ENCODE measurements around the gene SERPIND1.

SERPIND1 gene

DNA sequence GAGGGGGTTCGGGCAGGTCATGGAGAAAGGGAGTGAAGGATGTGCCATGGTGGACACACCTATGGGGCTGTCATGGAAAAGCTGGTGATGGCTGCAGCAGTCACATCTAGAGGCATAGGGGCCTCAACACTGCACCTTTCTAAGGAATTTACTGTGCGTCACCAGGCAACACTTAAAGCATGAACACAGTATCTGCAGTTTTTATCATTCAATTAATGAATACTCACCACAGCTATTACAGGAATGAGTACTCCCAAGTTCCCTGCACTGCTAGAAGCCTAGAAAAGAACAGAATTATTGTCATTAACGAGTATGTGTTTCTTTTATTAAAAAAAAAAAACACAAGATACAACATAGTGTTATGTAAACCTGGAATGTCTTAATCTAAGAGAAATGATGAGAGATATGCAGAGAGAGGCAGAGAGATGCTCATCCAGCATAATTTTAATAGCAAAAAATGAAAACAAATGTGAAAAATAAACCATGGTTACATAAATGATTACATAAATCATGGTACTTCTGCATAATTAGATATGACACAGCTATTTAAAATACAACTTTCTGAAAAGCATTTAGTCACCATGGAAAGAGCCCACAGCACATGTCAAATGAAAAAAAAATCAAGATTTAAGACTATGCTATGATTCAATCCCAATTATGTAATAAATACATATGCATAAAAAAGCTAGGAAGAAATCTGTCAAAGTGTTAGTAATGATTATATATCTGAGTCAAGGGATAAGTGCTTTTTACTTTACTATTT is 19.2 kb downstream of the SERPIND1 start:
- no peak overlapping the region for H3K4me3 ChIP-seq (ENCODE audit: control insufficient read depth, low read depth, low read length)
- TF ChIP-seq, protein P1, sequence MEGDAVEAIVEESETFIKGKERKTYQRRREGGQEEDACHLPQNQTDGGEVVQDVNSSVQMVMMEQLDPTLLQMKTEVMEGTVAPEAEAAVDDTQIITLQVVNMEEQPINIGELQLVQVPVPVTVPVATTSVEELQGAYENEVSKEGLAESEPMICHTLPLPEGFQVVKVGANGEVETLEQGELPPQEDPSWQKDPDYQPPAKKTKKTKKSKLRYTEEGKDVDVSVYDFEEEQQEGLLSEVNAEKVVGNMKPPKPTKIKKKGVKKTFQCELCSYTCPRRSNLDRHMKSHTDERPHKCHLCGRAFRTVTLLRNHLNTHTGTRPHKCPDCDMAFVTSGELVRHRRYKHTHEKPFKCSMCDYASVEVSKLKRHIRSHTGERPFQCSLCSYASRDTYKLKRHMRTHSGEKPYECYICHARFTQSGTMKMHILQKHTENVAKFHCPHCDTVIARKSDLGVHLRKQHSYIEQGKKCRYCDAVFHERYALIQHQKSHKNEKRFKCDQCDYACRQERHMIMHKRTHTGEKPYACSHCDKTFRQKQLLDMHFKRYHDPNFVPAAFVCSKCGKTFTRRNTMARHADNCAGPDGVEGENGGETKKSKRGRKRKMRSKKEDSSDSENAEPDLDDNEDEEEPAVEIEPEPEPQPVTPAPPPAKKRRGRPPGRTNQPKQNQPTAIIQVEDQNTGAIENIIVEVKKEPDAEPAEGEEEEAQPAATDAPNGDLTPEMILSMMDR (conservative IDR thresholded peaks at IDR 0.05; ENCODE audit: control insufficient read depth, insufficient read depth, low read depth, low read length), result no peak
- DNase-seq (ENCODE audit: low read depth), result no peak

DNA sequence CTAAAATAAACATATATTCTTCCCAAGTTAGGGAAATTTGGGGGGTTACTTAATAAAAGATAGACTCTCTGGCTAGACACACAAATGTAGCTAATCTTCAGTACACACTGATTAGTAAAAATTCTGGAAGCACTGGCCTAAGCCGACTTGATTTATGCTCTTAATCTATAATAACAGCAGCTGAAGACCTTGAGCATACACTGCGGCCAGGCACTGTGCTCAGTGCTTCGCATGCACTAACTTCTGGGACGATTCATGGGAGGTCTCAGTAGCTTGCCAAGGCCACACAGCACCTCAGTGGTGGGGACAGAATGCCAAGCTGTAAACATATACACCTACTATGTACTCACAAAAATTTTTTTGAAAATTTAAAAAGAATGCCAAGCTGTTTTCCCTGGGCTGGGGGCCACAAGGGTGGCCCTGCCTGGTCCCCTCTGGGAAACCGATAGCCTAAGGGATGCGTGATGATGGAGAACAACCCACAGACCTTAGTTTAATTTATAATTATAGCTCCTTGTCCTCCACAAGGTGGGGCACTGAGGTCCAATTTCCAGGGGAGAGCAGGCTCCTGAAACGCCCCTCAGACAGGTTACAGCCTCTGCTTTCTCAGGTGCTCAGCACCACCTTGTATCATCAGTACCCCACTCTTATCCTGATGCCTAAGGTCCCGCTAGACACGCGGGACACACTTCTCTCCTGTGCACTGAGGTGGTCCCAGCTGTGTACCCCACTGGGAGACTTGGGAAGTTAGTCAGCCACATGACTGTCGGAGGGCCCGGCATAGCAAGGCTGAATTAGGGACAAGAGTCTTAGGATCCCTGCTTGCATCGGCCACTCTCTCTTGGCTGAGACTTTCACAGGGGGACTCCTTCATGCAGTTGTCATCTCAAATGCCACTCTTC is 20.1 kb downstream of the SERPIND1 start:
- H3K4me3 ChIP-seq (ENCODE audit: control insufficient read depth, low read depth, low read length), result no peak overlapping the region
- TF ChIP-seq, protein P1 (conservative IDR thresholded peaks at IDR 0.05; ENCODE audit: control insufficient read depth, insufficient read depth, low read depth, low read length), result no peak
- DNase-seq (ENCODE audit: low read depth), result no peak

DNA sequence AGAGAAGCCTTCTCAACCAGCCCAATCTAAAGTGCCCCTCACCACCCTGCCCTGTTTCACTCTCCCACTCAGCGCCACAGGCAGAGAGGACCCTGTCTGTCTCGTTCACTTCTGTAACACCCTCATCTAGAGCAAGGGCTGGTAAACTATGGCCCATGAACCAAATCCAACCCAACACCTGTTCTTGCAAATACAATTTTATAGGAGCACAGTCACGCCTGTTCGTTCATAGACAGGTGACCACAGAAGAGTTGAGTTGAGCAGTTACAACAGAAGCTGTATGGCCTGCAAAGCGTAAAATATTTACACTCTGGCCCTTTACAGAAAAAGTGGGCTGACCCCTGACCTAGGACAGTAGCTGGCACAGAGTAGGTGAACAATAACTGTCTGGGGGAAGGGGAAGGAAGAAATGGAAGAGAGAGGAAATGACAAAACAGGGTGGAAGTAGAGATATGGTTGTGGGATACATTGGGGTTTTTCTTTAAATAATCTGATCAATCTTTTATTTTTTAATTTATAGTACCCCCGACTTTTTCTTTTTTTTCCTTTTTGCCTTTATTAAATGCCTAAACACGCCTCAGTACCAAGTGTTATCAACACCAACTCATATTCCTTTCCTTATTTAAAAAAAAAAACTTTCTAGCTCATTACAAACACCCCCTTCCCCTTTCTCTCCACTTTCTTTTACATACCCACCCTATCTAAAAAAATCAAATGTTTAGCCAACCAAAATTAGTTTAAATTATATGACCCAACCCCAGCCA is 20.9 kb downstream of the SERPIND1 start:
- DNase-seq (ENCODE audit: low read depth), result no peak
- H3K4me3 ChIP-seq (ENCODE audit: control insufficient read depth, low read depth, low read length), result no peak overlapping the region
- TF ChIP-seq, protein P1 (conservative IDR thresholded peaks at IDR 0.05; ENCODE audit: control insufficient read depth, insufficient read depth, low read depth, low read length), result no peak

DNA sequence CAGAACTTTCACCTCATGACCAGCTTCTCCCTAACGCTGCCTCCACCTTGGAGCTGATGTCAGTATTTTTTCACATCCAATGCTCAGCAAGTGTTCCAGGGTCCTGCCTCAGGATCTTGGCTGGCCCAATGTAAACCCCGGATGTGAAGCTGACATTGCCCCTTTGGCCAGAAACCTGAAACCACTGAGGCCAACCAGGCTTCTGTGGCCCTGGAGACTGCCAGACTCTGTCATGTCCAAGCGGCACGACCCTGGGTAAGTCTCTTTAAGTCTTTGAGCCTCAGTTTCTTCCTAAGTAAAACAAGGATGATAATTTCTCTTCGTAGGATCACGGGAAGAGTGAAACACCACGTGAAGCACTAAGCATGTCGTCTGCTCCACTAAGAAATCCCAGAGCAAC is 22.8 kb downstream of the SERPIND1 start:
- no peak overlapping the region for H3K4me3 ChIP-seq (ENCODE audit: control insufficient read depth, low read depth, low read length)
- TF ChIP-seq, protein P1 (conservative IDR thresholded peaks at IDR 0.05; ENCODE audit: control insufficient read depth, insufficient read depth, low read depth, low read length), result no peak
- no peak for DNase-seq (ENCODE audit: low read depth)

DNA sequence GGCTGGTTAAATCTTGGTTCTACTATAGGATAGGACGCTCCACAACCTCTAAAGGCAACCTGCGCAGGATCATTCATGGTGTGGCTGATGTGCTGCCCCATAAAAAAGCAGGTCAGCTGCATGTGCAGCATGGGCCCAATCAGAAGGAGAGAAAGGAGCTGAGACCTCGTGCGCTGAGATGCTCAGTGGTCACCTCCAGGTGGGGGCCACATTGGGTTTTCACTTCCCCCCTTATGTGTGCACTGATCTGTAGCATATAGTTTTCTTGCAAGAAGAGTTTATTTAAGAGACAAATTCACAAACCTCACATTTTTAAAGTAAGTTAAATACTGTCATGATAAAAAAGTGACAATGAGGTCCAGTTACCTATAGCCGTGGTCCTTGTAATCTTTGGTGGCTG is 24.3 kb downstream of the SERPIND1 start:
- TF ChIP-seq, protein P1 (conservative IDR thresholded peaks at IDR 0.05; ENCODE audit: control insufficient read depth, insufficient read depth, low read depth, low read length), result no peak
- no peak overlapping the region for H3K4me3 ChIP-seq (ENCODE audit: control insufficient read depth, low read depth, low read length)
- DNase-seq (ENCODE audit: low read depth), result no peak

DNA sequence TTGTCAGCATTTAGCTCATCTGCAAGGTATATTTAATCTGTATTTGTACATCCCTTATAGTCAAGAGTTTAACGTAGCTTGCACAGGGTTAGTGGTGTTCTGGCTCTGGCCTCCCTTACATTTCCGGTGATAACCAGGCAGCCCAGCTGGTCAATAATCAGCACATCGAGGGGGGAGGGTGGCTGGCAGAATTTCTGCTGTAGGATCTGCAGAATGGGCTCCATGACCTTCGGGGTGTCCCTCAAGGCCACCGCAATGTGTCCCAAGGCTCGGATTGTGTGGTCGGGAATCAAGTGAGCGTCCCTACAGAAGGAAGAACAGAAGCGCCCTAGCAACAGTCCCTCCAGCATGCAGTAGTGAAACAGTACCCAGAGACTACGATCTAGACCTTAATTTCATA is 25.1 kb downstream of the SERPIND1 start:
- no peak for DNase-seq (ENCODE audit: low read depth)
- no peak overlapping the region for H3K4me3 ChIP-seq (ENCODE audit: control insufficient read depth, low read depth, low read length)
- TF ChIP-seq, protein P1 (conservative IDR thresholded peaks at IDR 0.05; ENCODE audit: control insufficient read depth, insufficient read depth, low read depth, low read length), result no peak
